Endometrial microvascular endothelial cells (primary cell): ENCODE data around the gene ADGRL3. TPM values are rescaled to one million over a fixed set of nuclear protein-coding genes. Genes with fewer than 3 reads are reported as not detected.
"Not testable (repeated sequence)": the region's sequence is repeated elsewhere in the genome, so short reads cannot be mapped to it uniquely, and the experiment has no call there.

Experiments
- in situ Hi-C: cut with HindIII; loops from 2 replicates; pipeline ENCODE4 v1.10.0; 2017; ENCODE audit warnings: low sequenced_read_pairs, low pct_unique_long_range_greater_than_20kb; ENCODE audit errors: inconsistent ontology term
- total RNA-seq: library from RNA; depleted of rRNA; stranded (reverse); fragments of >200 nt; gene quantifications from one replicate; pipeline ENCODE4 v1.2.3, GENCODE V29; 2015; ENCODE audit errors: inconsistent ontology term

The ADGRL3 gene
- total RNA-seq, 1 donor from 2014 or later = 0.46 TPM

- in situ Hi-C loops = no loop called here
Observed at GRCh38 chr4:61783050-61783449, 582.9 kb downstream of the ADGRL3 start.

- in situ Hi-C loops = no loop called here
Observed at GRCh38 chr4:61785761-61786160, 585.6 kb downstream of the ADGRL3 start.

DNA sequence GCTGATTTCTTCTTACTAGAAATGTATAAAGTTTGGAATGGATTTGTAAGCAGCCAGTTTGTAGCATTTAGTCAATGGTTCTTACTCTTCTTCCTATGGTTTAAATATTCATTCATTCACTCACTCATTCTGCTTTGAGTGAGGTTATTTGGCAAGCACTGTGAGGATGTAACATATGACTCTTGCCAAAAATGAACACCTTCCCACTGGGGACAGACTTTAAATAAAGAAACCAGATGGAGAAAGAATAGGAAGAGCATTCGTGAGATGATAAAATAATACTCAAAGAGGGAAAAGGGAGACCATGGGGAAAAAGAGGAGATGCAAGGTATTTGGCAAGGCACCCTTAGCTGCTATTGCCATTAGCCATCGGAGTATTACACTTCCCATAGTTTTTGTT lies 586.1 kb downstream of the ADGRL3 start:
- in situ Hi-C loops = no loop called here

DNA sequence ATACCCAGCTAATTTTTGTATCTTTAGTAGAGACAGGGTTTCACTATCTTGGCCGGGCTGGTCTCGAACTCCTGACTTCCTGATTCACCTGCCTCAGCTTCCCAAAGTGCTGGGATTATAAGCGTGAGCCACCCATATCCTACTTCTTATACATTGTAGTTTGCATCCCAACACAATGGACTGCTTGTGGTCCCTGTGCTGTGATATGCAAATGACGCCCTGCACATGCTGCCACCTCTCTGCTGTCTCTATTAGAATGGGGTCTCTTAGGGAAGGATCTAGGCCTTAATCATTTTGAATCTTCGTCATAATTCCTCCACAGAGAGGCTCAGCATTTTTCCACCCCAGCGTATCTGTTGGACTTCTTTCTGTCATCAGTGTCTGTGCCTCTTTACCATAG lies 595.9 kb downstream of the ADGRL3 start:
- in situ Hi-C loops = no loop called here

DNA sequence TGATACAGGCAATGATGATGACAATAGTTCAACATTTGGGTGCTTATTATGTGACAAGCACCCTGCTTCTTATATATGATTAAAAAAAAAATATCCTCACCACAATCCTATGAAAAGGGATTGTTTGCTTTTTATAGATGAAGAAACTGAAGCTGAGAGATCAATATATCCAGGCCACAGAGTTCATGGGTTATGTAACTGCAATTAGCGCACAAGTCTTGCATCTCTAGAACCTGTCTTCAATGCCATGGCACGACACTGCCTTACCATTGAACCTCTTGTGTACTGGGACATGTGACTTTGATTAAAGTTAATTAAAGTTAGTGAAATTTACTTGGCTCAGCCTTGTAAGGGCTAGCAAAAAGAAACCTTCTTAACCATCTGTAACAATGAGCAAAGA lies 599.7 kb downstream of the ADGRL3 start:
- in situ Hi-C loops = no loop called here

- in situ Hi-C loops = no loop called here
Observed at GRCh38 chr4:61805227-61805626, 605.1 kb downstream of the ADGRL3 start.

- in situ Hi-C loops = no loop called here
Observed at GRCh38 chr4:61805979-61806378, 605.9 kb downstream of the ADGRL3 start.

DNA sequence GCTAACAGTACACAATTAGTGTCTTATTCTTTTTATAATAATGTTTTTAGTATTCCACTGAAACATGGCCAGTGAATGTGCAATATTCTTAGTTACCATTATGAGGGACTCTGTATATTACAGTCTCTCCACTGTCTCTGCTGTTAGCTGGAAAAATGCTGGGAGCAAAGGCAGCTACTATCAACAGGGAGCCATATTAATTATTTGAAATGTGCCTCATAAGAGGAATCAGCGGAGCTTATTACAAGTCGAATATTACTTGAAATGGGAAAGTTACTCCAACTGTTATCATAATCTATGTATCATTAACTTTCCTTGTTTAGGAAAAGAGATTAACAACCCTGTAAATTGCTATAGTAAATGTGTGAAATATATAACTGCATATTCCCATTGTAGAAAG lies 612.0 kb downstream of the ADGRL3 start:
- in situ Hi-C loops = no loop called here

GRCh38 chr4:61817071-61817470 lies 616.9 kb downstream of the ADGRL3 start:
- in situ Hi-C loops = no loop called here

DNA sequence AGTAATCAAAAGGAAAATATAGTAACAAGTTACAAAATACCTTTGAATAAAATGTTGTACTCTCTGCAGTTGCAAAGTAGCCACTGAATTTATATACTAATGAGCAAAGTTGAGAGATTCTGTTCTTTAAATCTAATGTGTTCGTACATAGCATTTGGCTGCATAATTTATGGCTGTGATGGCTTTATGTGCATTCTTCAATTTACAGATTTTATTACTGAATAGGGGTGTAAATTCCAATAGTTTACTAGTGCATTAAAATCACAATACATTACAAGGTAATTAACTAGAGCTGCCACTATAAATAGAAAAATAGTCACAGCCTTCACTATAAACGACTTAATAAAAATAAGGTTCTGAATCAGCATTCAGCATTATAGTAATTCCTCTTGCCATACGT lies 620.0 kb downstream of the ADGRL3 start:
- in situ Hi-C loops = no loop called here

- in situ Hi-C loops = no loop called here
Observed at GRCh38 chr4:61824454-61824853, 624.3 kb downstream of the ADGRL3 start.

DNA sequence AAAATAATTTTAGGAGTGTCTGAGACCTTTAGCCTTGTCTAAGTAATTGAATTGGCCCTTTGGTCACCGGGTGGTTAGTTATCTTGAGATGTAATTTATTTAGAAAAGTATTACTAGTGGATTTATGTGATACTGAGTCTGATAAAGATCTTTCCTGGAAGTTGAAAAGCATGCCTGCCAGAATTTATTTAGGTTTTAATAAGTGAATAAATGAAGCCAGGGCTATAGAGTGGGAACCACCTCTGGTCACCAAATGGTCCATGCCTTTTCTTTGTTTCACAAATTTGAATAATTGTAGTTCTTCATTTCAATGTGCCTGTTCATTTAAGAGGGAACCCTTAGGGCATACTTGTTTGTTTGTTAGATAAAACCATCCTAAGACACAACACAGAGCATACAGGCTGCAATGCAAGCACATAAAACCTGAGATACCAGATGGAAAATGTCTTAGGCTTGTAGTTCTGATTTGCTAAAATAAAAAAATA lies 627.8 kb downstream of the ADGRL3 start:
- in situ Hi-C loops = no loop called here

GRCh38 chr4:61828960-61829359 lies 628.8 kb downstream of the ADGRL3 start:
- in situ Hi-C loops = no loop called here

- in situ Hi-C loops = no loop called here
Observed at GRCh38 chr4:61831987-61832386, 631.9 kb downstream of the ADGRL3 start.

DNA sequence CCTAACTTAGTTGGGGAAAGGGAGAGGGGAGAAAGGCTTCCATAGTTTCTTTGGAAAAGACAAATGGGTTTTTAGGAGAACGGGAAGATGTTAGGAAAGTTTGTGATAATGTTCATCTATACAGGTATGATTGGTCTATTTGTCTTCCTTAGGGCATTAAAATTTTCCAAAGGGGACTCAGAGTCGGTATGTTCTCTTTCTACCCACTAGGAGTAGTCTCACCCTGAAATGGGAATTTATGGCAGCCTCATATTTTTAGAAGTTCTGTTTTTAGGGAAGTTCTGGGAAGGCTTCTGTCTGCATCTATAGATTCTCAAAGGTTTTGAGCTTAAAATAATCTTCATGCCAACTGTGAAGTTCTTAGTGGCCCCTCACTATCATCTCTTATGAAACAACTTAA lies 637.3 kb downstream of the ADGRL3 start:
- in situ Hi-C loops = no loop called here

DNA sequence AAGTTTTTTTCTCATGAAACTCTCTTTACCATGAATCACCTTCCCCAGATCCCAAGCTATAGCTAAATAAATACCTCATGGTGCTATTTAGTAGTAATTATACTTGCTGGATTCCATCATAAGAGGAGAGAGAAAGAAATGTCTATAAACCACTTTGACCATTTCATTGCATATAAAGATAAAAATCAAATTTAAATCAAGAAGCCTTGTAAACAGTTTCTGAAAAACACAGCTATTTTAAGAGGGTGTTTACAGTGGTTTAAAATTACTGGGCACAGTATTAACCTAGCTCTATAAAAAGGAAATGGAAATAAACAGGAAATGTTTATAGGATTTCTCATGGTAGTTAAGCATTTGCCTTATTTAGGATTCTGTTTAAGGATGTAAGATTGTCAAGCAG lies 637.9 kb downstream of the ADGRL3 start:
- in situ Hi-C loops = no loop called here

DNA sequence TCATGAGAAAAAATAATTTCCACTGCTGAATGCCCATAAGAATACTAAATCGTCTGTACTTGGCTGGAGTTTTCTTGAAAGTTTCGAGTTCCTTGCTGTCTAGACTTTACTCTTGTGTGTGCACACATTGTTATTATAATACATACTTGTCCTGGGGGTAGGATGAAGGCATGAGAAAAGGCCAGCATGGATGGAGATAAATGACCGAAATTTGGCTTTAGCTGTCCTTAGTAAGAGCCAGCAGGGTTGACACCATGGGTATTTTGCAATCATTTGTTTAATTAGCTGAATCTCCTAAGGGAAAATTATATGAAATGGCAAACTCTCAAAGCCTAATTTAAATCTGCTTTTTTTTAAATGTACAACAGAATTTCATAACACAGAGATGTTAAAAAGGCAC lies 641.6 kb downstream of the ADGRL3 start:
- in situ Hi-C loops = no loop called here

- in situ Hi-C loops = no loop called here
Observed at GRCh38 chr4:61851126-61851525, 651.0 kb downstream of the ADGRL3 start.

- in situ Hi-C loops = not testable (repeated sequence)
Observed at GRCh38 chr4:61852105-61852504, 652.0 kb downstream of the ADGRL3 start.

GRCh38 chr4:61853041-61853440 lies 652.9 kb downstream of the ADGRL3 start:
- in situ Hi-C loops = no loop called here

DNA sequence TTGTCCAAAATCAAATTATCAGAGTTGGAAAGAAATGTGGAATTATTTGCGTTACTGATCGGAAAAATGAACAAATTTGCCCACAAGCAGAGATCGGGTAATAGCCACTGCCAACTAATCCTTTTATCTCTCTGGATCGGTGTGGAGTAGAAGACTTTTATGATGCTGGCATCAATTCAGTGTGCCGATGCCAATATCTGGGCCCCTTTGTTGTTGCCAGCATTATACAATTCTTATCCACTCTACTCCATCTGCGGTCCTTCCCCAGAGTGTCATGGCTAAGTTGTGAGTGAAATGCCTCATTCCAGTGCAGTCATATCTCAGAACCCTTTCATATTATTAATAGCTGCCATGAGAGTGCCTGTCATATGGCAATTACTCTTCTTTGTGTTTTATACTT lies 660.2 kb downstream of the ADGRL3 start:
- in situ Hi-C loops = no loop called here

DNA sequence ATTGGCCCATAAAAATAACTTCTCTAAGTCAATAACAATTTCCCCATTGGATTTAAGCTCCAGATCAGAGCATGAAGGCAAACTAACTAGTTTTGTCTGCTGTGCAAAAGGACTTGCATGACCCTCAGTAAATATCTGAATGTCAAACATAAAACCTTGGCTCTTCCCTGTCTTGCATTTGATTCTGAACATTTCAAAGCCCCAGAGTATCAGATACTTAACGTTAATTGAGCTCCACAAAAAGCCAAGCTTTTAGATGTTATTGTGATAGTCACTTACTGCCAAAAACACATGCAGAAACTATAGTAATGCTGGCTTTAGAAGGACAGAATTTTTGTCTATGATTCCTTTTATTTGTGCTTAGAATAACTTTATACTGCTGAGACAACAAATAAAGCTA lies 664.2 kb downstream of the ADGRL3 start:
- in situ Hi-C loops = no loop called here
